Testis (tissue), 3 donors: ENCODE measurements around the gene MAGI2. TPM values are rescaled to one million over a fixed set of nuclear protein-coding genes. Genes with fewer than 3 reads are reported as not detected.

Experiments
- DNase-seq: peaks from one replicate; pipeline ENCODE4 v3.0.0-alpha.2; 2019
- H3K27ac ChIP-seq, 2 donors: fragments of 200-600 bp; sonication (generic); one replicate each; pipeline ENCODE4 v1.5.1; 2019
- H3K27me3 ChIP-seq: fragments of 200-600 bp; sonication (generic); one replicate; pipeline ENCODE4 v1.5.1; 2019
- H3K36me3 ChIP-seq: fragments of 200-600 bp; sonication (generic); one replicate; pipeline ENCODE4 v1.5.1; 2017; ENCODE audit warnings: low read depth; ENCODE audit errors: missing control alignments
- H3K4me1 ChIP-seq: fragments of 200-600 bp; sonication (generic); one replicate; pipeline ENCODE4 v1.5.1; 2019
- H3K4me3 ChIP-seq, 2 donors: fragments of 200-600 bp; sonication (generic); one replicate each; pipeline ENCODE4 v1.5.1; 2017 to 2019
- H3K9me3 ChIP-seq: fragments of 200-600 bp; sonication (generic); one replicate; pipeline ENCODE4 v1.5.1; 2017
- POLR2A ChIP-seq: fragments of 450-650 bp; IDR thresholded peaks from one replicate; pipeline ENCODE4 v1.6.1; 2017; ENCODE audit warnings: antibody characterized with exemption, mild to moderate bottlenecking, moderate library complexity
- WGBS, 2 donors: methylation state at CpG; one replicate each; pipeline ENCODE4 v1.1.5; 2018; 5-methylcytosine and 5-hydroxymethylcytosine counted together
- intact Hi-C: fragments of 100-400 bp; cut with DNase I; formaldehyde crosslinking; loops from one replicate; pipeline ENCODE4 v1.15.1; 2023; ENCODE audit warnings: low total_unique reads
- polyA plus RNA-seq: library from polyadenylated mRNA; stranded (reverse); fragments of 350-450 nt; fragmentation: Illumina TruSeq; extraction: RNeasy Lipid Tissue Mini Kit (QIAGEN cat#74804); gene quantifications from one replicate; pipeline ENCODE4 v1.2.3, GENCODE V29; 2014; ENCODE audit warnings: low read depth, low replicate concordance; ENCODE audit not compliant: insufficient read depth
- total RNA-seq, 2 donors: library from RNA; depleted of rRNA; stranded (reverse); fragments of >200 nt; gene quantifications; one replicate each; pipeline ENCODE4 v1.2.3, GENCODE V29; 2016
- TF ChIP-seq, protein P1 (sequence below), 3 experiments: fragments of 450-650 bp in 2 of 3; fragments of 200-600 bp in 1 of 3; sonication (generic) in 1 of 3; IDR thresholded peaks; one replicate each; pipeline ENCODE4 v1.5.1; 2016 to 2019; ENCODE audit warnings: antibody characterized with exemption in 3 of 3, mild to moderate bottlenecking in 2 of 3, moderate library complexity in 1 of 3

Gene MAGI2
- total and polyA plus RNA-seq, 3 donors from 2014 or later: 11.2 to 13.1 (median 12.4) TPM

DNA sequence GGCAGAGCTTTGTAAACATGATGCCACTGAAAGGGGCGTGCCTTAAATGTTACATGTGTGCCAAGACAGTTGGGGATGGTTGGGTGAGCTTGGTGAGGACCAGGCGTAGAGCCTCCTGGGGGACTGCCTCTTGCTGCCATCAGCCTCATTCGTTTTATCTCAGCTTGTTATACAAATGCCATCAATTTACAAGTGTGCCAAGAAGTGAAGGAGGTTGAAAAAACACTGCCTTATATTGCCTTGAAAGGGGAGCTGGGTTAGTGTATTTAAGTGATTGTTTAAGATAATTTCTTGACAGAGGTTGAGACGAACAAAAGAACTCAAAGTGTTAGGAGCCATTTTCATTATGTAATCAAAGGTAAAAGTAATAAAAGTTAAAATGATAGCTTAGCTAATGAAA is 1300.2 kb downstream of the MAGI2 start:
- Histone ChIP-seq H3K27me3 (no peaks in the 10 kb centered on the region), H3K4me1 (no peaks in the 10 kb centered on the region), H3K9me3 (no peaks in the 10 kb centered on the region), H3K4me3 (no peak overlapping the region), H3K36me3 (no peaks in the 10 kb centered on the region), H3K27ac (no peak overlapping the region)
- no peak for TF ChIP-seq POLR2A
- TF ChIP-seq, protein P1, sequence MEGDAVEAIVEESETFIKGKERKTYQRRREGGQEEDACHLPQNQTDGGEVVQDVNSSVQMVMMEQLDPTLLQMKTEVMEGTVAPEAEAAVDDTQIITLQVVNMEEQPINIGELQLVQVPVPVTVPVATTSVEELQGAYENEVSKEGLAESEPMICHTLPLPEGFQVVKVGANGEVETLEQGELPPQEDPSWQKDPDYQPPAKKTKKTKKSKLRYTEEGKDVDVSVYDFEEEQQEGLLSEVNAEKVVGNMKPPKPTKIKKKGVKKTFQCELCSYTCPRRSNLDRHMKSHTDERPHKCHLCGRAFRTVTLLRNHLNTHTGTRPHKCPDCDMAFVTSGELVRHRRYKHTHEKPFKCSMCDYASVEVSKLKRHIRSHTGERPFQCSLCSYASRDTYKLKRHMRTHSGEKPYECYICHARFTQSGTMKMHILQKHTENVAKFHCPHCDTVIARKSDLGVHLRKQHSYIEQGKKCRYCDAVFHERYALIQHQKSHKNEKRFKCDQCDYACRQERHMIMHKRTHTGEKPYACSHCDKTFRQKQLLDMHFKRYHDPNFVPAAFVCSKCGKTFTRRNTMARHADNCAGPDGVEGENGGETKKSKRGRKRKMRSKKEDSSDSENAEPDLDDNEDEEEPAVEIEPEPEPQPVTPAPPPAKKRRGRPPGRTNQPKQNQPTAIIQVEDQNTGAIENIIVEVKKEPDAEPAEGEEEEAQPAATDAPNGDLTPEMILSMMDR (IDR thresholded peaks at IDR 0.05): no peak
- no peak for DNase-seq
- intact Hi-C loops: no loop called here
- WGBS, 2 donors: 80 to 82% methylated on average over 4 of the region's 4 CpGs

DNA sequence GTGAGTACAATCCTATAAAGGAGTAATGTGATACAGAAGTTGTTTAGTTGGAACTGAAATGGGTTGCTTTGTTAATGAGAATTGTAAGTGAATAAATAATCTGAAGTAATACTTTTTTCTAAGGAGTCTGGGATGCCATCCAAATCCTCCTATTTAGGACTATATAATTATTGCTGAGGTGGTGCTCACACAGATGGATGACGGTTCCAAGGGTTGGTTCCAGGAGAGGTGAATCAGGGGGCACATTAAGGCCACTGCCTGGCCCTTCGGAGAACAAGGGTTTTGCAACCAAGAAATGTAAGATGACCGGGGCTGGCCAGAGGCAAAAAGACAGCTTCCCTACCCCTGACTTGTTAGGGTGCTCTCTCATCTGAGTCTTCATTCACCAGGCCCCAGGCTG is 1302.2 kb downstream of the MAGI2 start:
- no peaks in the 10 kb centered on the region for H3K4me1 ChIP-seq
- intact Hi-C loops: no loop called here
- DNase-seq: no peak
- no peak for TF ChIP-seq POLR2A
- TF ChIP-seq, protein P1 (IDR thresholded peaks at IDR 0.05): no peak
- no peak overlapping the region for H3K27ac ChIP-seq
- H3K36me3 ChIP-seq: no peaks in the 10 kb centered on the region
- H3K9me3 ChIP-seq: no peaks in the 10 kb centered on the region
- H3K27me3 ChIP-seq: no peaks in the 10 kb centered on the region
- WGBS, 2 donors: 55 to 60% methylated on average over 3 of the region's 3 CpGs
- no peak overlapping the region for H3K4me3 ChIP-seq

DNA sequence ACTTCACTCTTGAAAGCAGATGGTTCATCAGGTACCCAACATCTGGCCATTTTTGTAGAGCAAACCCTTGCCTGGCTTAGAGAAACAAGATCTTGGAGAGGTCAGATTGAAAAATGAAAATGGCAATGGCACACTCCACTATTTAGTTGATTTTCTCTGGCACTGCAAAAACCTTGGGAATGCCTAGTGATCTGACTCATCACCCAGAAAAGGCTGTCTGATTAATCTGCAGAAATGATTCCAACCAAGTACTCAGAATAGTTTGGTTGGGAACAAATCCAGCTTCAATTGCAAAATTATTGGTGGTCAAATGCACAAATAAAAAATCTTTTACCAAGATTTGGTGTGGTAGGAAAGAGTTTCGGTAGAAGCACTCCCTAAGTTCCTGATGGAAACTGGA is 1303.7 kb downstream of the MAGI2 start:
- H3K27ac ChIP-seq: no peak overlapping the region

DNA sequence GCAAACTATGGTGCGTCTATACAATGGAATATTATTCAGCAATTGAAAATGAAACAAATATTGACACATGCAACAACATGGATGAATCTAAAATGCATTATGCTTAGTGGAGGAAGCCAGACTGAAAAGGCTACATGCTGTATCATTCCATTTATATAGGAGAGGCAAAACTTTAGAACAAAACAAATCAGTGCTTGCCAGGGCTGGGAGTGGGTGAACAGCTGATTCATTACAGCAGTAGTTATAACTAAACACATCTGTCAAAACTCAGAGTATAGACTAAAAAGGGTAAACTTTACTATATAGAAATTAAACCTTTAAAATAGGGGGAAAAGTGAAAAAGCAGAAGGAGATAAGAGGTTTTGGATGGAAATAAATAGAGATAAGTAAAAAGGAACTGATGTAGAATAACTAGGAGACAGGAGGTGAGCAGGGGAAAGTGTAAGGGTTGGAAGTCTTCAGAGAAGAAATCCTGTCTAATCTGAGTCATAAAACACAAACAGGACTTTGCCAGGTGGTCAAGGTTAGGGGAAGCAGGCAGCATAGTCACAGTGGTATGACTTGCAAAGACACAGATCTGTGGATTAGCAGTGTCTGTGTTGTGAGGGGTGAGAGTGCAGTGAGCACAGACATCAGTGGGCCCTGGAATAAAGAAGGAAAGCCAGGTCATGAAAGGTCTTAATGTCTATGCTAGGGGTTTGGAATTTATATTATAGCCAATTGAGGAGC is 1305.1 kb downstream of the MAGI2 start:
- 88 to 96% methylated on average over 1 of the region's 1 CpG for WGBS, 2 donors
- TF ChIP-seq, protein P1 (IDR thresholded peaks at IDR 0.05): no peak
- no peak for TF ChIP-seq POLR2A
- no peak for DNase-seq
- Histone ChIP-seq H3K27ac (no peak overlapping the region), H3K36me3 (no peaks in the 10 kb centered on the region), H3K27me3 (no peaks in the 10 kb centered on the region), H3K4me3 (no peak overlapping the region), H3K9me3 (no peaks in the 10 kb centered on the region), H3K4me1 (no peaks in the 10 kb centered on the region)
- intact Hi-C loops: no loop called here

More for the DNA sequence above, 1303.7 kb downstream of the MAGI2 start:
- TF ChIP-seq, protein P1 (IDR thresholded peaks at IDR 0.05): no peak
- no peak for TF ChIP-seq POLR2A
- H3K4me1 ChIP-seq: no peaks in the 10 kb centered on the region
- DNase-seq: no peak
- H3K9me3 ChIP-seq: no peaks in the 10 kb centered on the region
- WGBS, 2 donors: 82 to 100% methylated on average over 1 of the region's 1 CpG
- H3K4me3 ChIP-seq: no peak overlapping the region
- H3K27me3 ChIP-seq: no peaks in the 10 kb centered on the region
- intact Hi-C loops: no loop called here
- no peaks in the 10 kb centered on the region for H3K36me3 ChIP-seq

DNA sequence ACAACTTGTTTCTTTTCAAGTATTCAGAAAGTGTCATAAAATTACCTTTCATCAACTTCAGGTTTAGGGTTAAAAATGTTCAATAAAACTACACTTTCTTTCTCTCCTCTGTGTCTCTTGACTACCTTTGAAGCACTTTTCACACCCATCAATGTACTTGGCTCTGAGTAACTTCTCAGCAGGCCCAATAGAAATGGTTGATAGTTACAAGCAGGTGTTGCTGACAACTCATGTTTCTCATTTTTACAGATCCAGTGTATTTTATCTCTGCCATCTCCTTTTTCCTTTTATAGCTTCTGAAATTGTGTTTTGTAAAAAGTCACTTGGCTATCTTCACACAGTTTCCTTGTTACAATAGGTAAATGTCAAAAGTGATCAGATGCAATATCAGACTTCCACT is 1306.9 kb downstream of the MAGI2 start:
- H3K9me3 ChIP-seq: no peaks in the 10 kb centered on the region

More for the DNA sequence above, 1306.9 kb downstream of the MAGI2 start:
- H3K27ac ChIP-seq: no peak overlapping the region
- H3K4me1 ChIP-seq: no peaks in the 10 kb centered on the region
- intact Hi-C loops: no loop called here
- TF ChIP-seq POLR2A: no peak
- DNase-seq: no peak
- no peaks in the 10 kb centered on the region for H3K36me3 ChIP-seq
- H3K4me3 ChIP-seq: no peak overlapping the region
- H3K27me3 ChIP-seq: no peaks in the 10 kb centered on the region
